Naive thymus-derived CD8-positive, alpha-beta T cell (primary cell): Measurements from ENCODE around the gene ATOX1. TPM values are rescaled to one million over a fixed set of nuclear protein-coding genes. Genes with fewer than 3 reads are reported as not detected.
A peak's percentile ranks its signal among the peaks of the same experiment; 100 is the strongest.

Source experiments
- ATAC-seq, 2 donors: fragments of 150-1000 bp; cut with Tn5 transposase in 1 of 2; sonication (Bioruptor Pico), chemical (Tn5 transposase) in 1 of 2; 1 replicate in 1 of 2; 2 replicates in 1 of 2; pipeline ENCODE4 v1.10.0; 2021; ENCODE audit warnings: mild to moderate bottlenecking in 2 of 2, moderate library complexity in 2 of 2
- POLR2A ChIA-PET: fragments of 350-600 bp; sonication (Branson Sonifier 250); formaldehyde crosslinking; loops from one replicate; lab custom pipeline; 2021; ENCODE audit warnings: antibody characterized with exemption; lab: Charles Lee
- DNase-seq, 10 donors: peaks; one replicate each; pipeline versions ENCODE4 v3.0.0 to v3.0.0-alpha.2; 2020 to 2022
- H3K27ac Mint-ChIP-seq, 10 donors: one replicate each; pipeline ENCODE4 v1.8.0; 2020 to 2022; ENCODE audit warnings: mild to moderate bottlenecking in 10 of 10, mixed read lengths in 10 of 10, moderate library complexity in 4 of 10, inconsistent platforms in 1 of 10
- H3K27me3 Mint-ChIP-seq, 5 donors: one replicate each; pipeline ENCODE4 v1.8.0; 2021 to 2022; ENCODE audit warnings: mixed read lengths in 5 of 5
- H3K36me3 Mint-ChIP-seq, 3 donors: one replicate each; pipeline ENCODE4 v1.8.0; 2020 to 2022; ENCODE audit warnings: mixed read lengths in 3 of 3, mild to moderate bottlenecking in 2 of 3, inconsistent platforms in 1 of 3
- H3K4me1 Mint-ChIP-seq, 4 donors: one replicate each; pipeline ENCODE4 v1.8.0; 2021 to 2022; ENCODE audit warnings: mixed read lengths in 4 of 4
- H3K4me3 Mint-ChIP-seq, 10 donors: one replicate each; pipeline ENCODE4 v1.8.0; 2020 to 2022; ENCODE audit warnings: mild to moderate bottlenecking in 10 of 10, mixed read lengths in 10 of 10, moderate library complexity in 6 of 10, inconsistent platforms in 1 of 10
- H3K9me3 Mint-ChIP-seq, 9 donors: one replicate each; pipeline ENCODE4 v1.8.0; 2020 to 2022; ENCODE audit warnings: mixed read lengths in 9 of 9, mild to moderate bottlenecking in 3 of 9, inconsistent platforms in 1 of 9, moderate library complexity in 1 of 9
- polyA plus RNA-seq, 3 donors: library from polyadenylated mRNA; unstranded; fragments of 300-500 nt; fragmentation: Illumina TruSeq; gene quantifications; one replicate each; pipeline ENCODE4 v1.2.3, GENCODE V29; 2021
- total RNA-seq, 8 experiments: library from RNA in 2 of 8; stranded (reverse) in 2 of 8; gene quantifications; one replicate each; pipeline ENCODE4 v1.2.3 and lab custom pipeline; 2021 to 2026

The ATOX1 gene
- total and polyA plus RNA-seq, 5 experiments from 2014 or later = 26.8 to 58.7 (median 50.9) TPM

GRCh38 chr5:151724360-151724759, 34.1 kb downstream of the ATOX1 start:
- ATAC-seq (no peak), DNase-seq (no peak)
- H3K4me1 Mint-ChIP-seq = peaks cover 0 to 24% (median 0%) of the 10 kb centered on the region in 4 donors
- POLR2A ChIA-PET = no interaction called here
- H3K9me3 Mint-ChIP-seq = peaks cover 0 to 7% (median 3%) of the 10 kb centered on the region in 9 donors
- H3K4me3 Mint-ChIP-seq = no peak overlapping the region
- H3K27me3 Mint-ChIP-seq = no peaks in the 10 kb centered on the region
- H3K36me3 Mint-ChIP-seq = peaks cover 7 to 25% (median 7%) of the 10 kb centered on the region in 3 donors
- H3K27ac Mint-ChIP-seq = no peak overlapping the region

GRCh38 chr5:151722546-151722945, 35.9 kb downstream of the ATOX1 start:
- Mint-ChIP-seq H3K27me3 (no peaks in the 10 kb centered on the region), H3K4me1 (peaks cover 0 to 24% (median 0%) of the 10 kb centered on the region in 4 donors), H3K36me3 (peaks cover 0 to 19% (median 0%) of the 10 kb centered on the region in 3 donors), H3K27ac (no peak overlapping the region), H3K9me3 (no peaks in the 10 kb centered on the region), H3K4me3 (no peak overlapping the region)
- ATAC-seq = no peak
- DNase-seq = no peak
- POLR2A ChIA-PET = no interaction called here

- Mint-ChIP-seq H3K27me3 (no peaks in the 10 kb centered on the region), H3K4me3 (no peak overlapping the region), H3K27ac (no peak overlapping the region), H3K9me3 (no peaks in the 10 kb centered on the region), H3K36me3 (peaks cover 0 to 19% (median 0%) of the 10 kb centered on the region in 3 donors), H3K4me1 (peaks cover 0 to 24% (median 0%) of the 10 kb centered on the region in 4 donors)
- POLR2A ChIA-PET = no interaction called here
- no peak for ATAC-seq
- no peak for DNase-seq
Measured at GRCh38 chr5:151721812-151722391, 36.5 kb downstream of the ATOX1 start.

DNA sequence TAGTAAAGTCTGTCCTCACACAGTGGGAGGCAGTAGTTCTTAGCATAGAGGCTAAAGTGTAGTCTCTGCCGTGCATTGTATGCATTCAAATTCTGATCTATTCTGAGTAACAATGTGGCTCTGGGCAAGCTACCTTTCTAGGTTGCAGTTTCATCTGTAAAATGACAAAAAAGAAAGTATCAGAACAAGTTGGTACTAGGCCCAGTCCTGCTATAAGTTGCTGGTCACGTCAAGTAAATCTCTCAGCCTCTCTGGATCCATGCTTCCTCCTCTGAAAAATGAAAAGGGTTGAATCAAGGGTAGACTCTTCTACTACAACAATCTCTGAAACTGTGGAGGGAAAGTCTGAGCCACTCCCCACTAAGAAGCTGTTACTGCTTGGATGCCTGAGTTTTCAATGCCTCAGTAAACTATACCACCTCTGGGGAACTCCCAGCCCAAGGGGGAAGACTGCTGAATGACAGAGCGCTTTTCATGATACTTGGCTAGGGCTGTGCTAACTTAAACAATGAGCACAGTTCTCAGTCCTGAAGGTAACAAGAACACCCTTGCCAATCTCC, 37.3 kb downstream of the ATOX1 start:
- Mint-ChIP-seq H3K4me1 (peaks cover 0 to 24% (median 0%) of the 10 kb centered on the region in 4 donors), H3K36me3 (peaks cover 0 to 19% (median under 1%) of the 10 kb centered on the region in 3 donors), H3K9me3 (peaks cover 0 to under 1% (median 0%) of the 10 kb centered on the region in 9 donors), H3K27me3 (no peaks in the 10 kb centered on the region), H3K27ac (no peak overlapping the region), H3K4me3 (no peak overlapping the region)
- ATAC-seq (no peak), DNase-seq (no peak)
- POLR2A ChIA-PET = no interaction called here

DNA sequence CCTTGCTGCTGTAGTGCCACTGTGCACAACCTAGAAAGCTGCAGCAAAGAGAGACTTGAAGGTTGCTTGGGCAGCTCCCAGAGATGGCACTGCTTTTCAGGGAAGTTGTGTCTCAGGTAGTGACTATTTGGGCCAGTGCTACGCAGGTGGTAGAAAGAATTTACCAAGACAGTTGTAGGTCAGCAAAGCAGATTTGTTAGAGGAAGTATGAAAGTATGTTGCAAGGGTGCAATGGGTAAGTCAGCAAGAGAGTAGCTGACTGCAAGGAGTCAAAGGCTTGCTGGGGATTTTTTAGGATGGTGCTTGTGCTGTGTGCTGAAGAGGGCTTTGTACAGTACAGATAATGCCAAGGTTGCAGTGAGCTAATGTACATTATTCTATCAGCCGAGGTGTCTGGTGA, 38.2 kb downstream of the ATOX1 start:
- H3K4me1 Mint-ChIP-seq = peaks cover 0 to 24% (median 0%) of the 10 kb centered on the region in 4 donors
- H3K9me3 Mint-ChIP-seq = peaks cover 0 to 5% (median 0%) of the 10 kb centered on the region in 9 donors
- POLR2A ChIA-PET = no interaction called here
- no peak overlapping the region for H3K4me3 Mint-ChIP-seq
- ATAC-seq = no peak
- DNase-seq = no peak
- peak overlapping the region in 1 of 10 donors; percentile 54 for H3K27ac Mint-ChIP-seq
- H3K36me3 Mint-ChIP-seq = peaks cover under 1 to 22% (median 5%) of the 10 kb centered on the region in 3 donors
- H3K27me3 Mint-ChIP-seq = no peaks in the 10 kb centered on the region

DNA sequence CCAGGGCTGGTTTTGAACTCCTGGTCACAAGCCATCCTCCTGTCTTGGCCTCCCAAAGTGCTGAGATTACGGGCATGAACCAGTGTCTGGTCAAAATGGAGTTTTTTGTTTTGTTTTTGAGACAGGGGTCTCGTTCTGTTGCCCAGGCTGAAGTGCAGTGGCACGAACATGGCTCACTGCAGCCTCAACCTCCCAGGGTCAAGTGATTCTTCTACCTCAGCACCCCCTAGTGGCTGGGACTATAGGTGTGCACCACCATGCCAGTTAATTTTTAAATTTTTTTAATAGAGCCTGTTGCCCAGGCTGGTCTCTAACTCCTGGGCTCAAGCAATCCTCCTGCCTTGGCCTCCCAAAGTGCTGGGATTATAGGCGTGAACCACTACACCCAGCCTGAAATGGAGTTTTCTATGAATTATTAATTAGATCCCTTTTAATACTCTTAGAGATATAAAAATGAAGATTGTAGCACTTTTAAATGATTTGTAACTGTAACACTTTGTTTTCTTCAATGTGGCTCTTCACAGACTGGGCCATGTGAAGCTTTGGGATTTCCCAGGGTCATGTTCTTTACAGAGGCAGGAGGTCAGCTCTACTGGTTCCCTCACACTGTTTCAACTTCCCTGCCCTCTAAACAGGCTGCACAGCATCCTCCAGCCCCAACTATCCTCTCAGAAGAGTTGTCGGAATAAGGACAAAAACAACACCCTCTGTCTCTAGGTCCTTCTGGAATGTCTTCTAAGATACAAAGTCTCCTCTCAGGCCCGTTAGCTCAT, 39.0 kb downstream of the ATOX1 start:
- H3K27ac Mint-ChIP-seq = no peak overlapping the region
- H3K27me3 Mint-ChIP-seq = no peaks in the 10 kb centered on the region
- peaks cover 0 to 24% (median 0%) of the 10 kb centered on the region in 4 donors for H3K4me1 Mint-ChIP-seq
- no peak for DNase-seq
- H3K9me3 Mint-ChIP-seq = peaks cover 0 to 9% (median 2%) of the 10 kb centered on the region in 9 donors
- ATAC-seq = no peak
- POLR2A ChIA-PET = no interaction called here
- H3K4me3 Mint-ChIP-seq = no peak overlapping the region
- peaks cover 5 to 18% (median 6%) of the 10 kb centered on the region in 3 donors for H3K36me3 Mint-ChIP-seq

GRCh38 chr5:151718646-151719045, 39.8 kb downstream of the ATOX1 start:
- POLR2A ChIA-PET = no interaction called here

DNA sequence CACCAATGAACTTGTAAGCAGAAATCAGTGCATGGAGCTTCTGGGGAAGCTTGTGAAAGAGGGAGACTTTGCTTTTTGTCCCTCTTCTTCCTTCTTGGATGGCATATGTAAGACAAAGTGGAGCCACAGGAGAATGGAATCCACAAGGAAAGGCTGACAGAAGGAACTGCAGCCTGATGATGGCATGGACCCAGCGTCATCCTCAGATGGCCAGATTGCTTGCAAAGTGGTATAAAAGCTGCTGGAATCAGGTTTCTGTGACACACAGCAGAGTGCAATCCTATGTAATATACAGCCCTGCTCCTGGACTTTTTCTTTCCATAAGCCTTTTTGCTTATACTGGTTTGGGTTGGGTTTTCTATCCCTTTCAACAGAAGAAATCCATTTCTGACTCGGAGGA, 40.3 kb downstream of the ATOX1 start:
- peaks cover 5 to 15% (median 6%) of the 10 kb centered on the region in 3 donors for H3K36me3 Mint-ChIP-seq
- H3K27ac Mint-ChIP-seq = no peak overlapping the region
- POLR2A ChIA-PET = no interaction called here
- DNase-seq (no peak), ATAC-seq (no peak)
- H3K4me1 Mint-ChIP-seq = peaks cover 0 to 24% (median 0%) of the 10 kb centered on the region in 4 donors
- no peak overlapping the region for H3K4me3 Mint-ChIP-seq
- peaks cover 0 to 2% (median 0%) of the 10 kb centered on the region in 5 donors for H3K27me3 Mint-ChIP-seq
- peaks cover 0 to 10% (median 2%) of the 10 kb centered on the region in 9 donors for H3K9me3 Mint-ChIP-seq

More at GRCh38 chr5:151718646-151719045, 39.8 kb downstream of the ATOX1 start:
- ATAC-seq (no peak), DNase-seq (no peak)
- H3K4me3 Mint-ChIP-seq = no peak overlapping the region
- peaks cover 0 to 9% (median 2%) of the 10 kb centered on the region in 9 donors for H3K9me3 Mint-ChIP-seq
- H3K27ac Mint-ChIP-seq = no peak overlapping the region
- peaks cover 5 to 15% (median 6%) of the 10 kb centered on the region in 3 donors for H3K36me3 Mint-ChIP-seq
- no peaks in the 10 kb centered on the region for H3K27me3 Mint-ChIP-seq
- peaks cover 0 to 24% (median 0%) of the 10 kb centered on the region in 4 donors for H3K4me1 Mint-ChIP-seq

- POLR2A ChIA-PET = no interaction called here
- Mint-ChIP-seq H3K4me1 (peaks cover 0 to 22% (median 0%) of the 10 kb centered on the region in 4 donors), H3K27ac (no peak overlapping the region), H3K36me3 (peaks cover 5 to 15% (median 6%) of the 10 kb centered on the region in 3 donors), H3K9me3 (peaks cover 0 to 15% (median 3%) of the 10 kb centered on the region in 9 donors), H3K27me3 (peaks cover 0 to 9% (median 3%) of the 10 kb centered on the region in 5 donors), H3K4me3 (no peak overlapping the region)
- ATAC-seq (no peak), DNase-seq (no peak)
Measured at GRCh38 chr5:151717416-151717815, 41.0 kb downstream of the ATOX1 start.

GRCh38 chr5:151709109-151709735, 49.2 kb downstream of the ATOX1 start:
- POLR2A ChIA-PET = no interaction called here
- no peak for ATAC-seq
- Mint-ChIP-seq H3K36me3 (no peaks in the 10 kb centered on the region), H3K27me3 (peaks cover 3 to 15% (median 3%) of the 10 kb centered on the region in 5 donors), H3K27ac (no peak overlapping the region), H3K4me1 (peaks cover 0 to 3% (median 0%) of the 10 kb centered on the region in 4 donors), H3K4me3 (no peak overlapping the region), H3K9me3 (peaks cover 0 to 18% (median 3%) of the 10 kb centered on the region in 9 donors)
- no peak for DNase-seq

- Mint-ChIP-seq H3K4me3 (no peak overlapping the region), H3K36me3 (no peaks in the 10 kb centered on the region), H3K27ac (no peak overlapping the region), H3K27me3 (peaks cover 3 to 12% (median 3%) of the 10 kb centered on the region in 5 donors), H3K9me3 (peaks cover 0 to 17% (median 3%) of the 10 kb centered on the region in 9 donors), H3K4me1 (peaks cover 0 to 3% (median 0%) of the 10 kb centered on the region in 4 donors)
- POLR2A ChIA-PET = no interaction called here
- ATAC-seq (no peak), DNase-seq (no peak)
Measured at GRCh38 chr5:151708126-151708525, 50.3 kb downstream of the ATOX1 start.

- POLR2A ChIA-PET = interaction anchor here (0.5 kb wide), 1 partner anchor 319 kb away, joined by 4 read pairs; no protein-coding TSS in a partner anchor
- no peaks in the 10 kb centered on the region for H3K36me3 Mint-ChIP-seq
- no peak overlapping the region for H3K4me3 Mint-ChIP-seq
- ATAC-seq (no peak), DNase-seq (no peak)
- peaks cover 0 to 7% (median 3%) of the 10 kb centered on the region in 5 donors for H3K27me3 Mint-ChIP-seq
- peaks cover 0 to 3% (median 0%) of the 10 kb centered on the region in 4 donors for H3K4me1 Mint-ChIP-seq
- H3K9me3 Mint-ChIP-seq = peaks cover 0 to 13% (median 2%) of the 10 kb centered on the region in 9 donors
- H3K27ac Mint-ChIP-seq = no peak overlapping the region
Measured at GRCh38 chr5:151707567-151707966, 50.9 kb downstream of the ATOX1 start.
